IPS-15b (cell line): ENCODE data around the gene RUBCNL.

Experiments
- H3K27me3 ChIP-seq: one replicate; pipeline ENCODE4 v1.6.1; 2013; ENCODE audit warnings: low read length; ENCODE audit not compliant: control insufficient read depth, insufficient read depth
- H3K36me3 ChIP-seq: one replicate; pipeline ENCODE4 v1.6.1; 2013; ENCODE audit warnings: low read length; ENCODE audit not compliant: control insufficient read depth, insufficient read depth
- H3K4me1 ChIP-seq: one replicate; pipeline ENCODE4 v1.6.1; 2013; ENCODE audit warnings: mild to moderate bottlenecking, low read length; ENCODE audit not compliant: control insufficient read depth, insufficient read depth
- H3K4me3 ChIP-seq: one replicate; pipeline ENCODE4 v1.5.1; 2013; ENCODE audit warnings: low read depth, low read length
- H3K9ac ChIP-seq: one replicate; pipeline ENCODE4 v1.6.1; 2013; ENCODE audit warnings: low read depth, mild to moderate bottlenecking, low read length
- H3K9me3 ChIP-seq: one replicate; pipeline ENCODE4 v1.6.1; 2013; ENCODE audit warnings: mild to moderate bottlenecking, low read length; ENCODE audit not compliant: control insufficient read depth, insufficient read depth

RUBCNL gene

GRCh38 chr13:46372071-46372470 lies 15.0 kb downstream of the RUBCNL start:
- no peaks in the 10 kb centered on the region for H3K36me3 ChIP-seq
- H3K4me3 ChIP-seq = no peak overlapping the region
- H3K4me1 ChIP-seq = no peaks in the 10 kb centered on the region
- no peaks in the 10 kb centered on the region for H3K9me3 ChIP-seq
- H3K9ac ChIP-seq = no peak overlapping the region
- H3K27me3 ChIP-seq = no peaks in the 10 kb centered on the region

DNA sequence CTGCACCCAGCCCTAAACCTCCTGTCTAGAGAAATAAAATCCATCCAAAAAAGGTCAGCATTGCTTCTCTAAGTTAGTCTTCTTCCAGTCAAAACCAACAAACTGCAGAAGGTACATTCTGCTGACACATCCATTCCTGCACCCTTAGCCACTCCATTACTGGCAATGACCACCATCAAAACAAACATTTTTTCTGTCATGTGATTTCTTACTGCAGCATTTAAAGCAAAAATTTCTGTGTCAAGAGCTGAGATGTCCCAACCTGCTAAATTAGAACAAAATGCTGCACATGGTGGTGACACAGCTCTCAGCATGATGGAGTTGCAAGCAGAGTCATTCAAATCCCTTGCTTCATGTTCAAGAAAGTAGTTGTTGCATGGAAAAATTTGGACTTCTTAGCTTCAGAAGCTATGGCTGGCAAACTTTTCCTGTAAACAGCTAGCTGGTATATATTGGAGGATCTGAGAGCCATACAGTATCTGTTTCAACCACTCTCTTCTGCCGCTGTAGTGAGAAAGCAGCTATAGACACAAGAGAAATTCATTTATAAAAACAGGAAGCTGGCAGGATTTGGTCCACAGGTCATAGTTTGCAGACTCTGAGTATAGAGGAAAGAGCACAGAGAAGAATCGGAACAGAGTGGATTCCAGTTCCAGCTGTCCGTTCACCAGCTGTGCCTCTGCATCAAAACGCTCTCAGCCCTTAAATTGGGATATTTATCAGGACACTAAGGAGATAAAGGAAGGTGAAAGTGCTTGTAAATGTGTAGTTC lies 17.4 kb downstream of the RUBCNL start:
- Histone ChIP-seq H3K9me3 (no peaks in the 10 kb centered on the region), H3K9ac (no peak overlapping the region), H3K27me3 (no peaks in the 10 kb centered on the region), H3K36me3 (no peaks in the 10 kb centered on the region), H3K4me3 (no peak overlapping the region), H3K4me1 (no peaks in the 10 kb centered on the region)

DNA sequence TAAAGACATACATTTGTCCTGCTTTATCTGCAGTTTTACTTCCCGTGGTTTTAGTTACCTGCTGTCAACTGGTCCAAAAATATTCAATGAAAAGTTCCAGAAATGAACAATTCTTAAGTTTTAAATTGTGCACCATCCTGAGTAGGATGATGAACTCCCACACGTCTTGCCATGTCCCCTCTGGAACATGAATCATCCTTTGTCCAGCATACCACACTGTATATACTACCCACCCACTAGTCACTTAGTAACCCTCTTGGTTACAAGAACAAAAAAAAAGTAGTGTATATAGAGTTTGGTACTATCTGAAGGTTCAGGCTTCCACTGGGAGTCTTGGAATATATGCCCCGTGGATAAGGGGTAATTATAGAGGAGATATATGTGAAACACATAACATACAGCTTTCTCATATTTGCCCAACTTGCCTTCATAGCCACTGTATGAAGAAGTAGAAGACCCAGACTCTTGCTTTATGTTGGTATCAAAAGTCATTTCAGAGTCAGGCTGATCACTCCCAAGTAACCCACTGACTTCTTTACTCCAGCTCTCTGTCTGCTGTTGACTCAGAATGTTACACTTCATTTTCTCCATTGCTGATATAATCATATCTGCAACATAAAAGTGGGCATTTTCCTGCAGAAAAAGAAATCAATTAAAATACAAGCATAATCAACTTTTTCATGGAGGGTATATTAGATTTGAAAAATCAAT lies 19.3 kb downstream of the RUBCNL start:
- no peaks in the 10 kb centered on the region for H3K36me3 ChIP-seq
- H3K4me1 ChIP-seq = no peaks in the 10 kb centered on the region
- H3K4me3 ChIP-seq = no peak overlapping the region
- no peaks in the 10 kb centered on the region for H3K27me3 ChIP-seq
- H3K9ac ChIP-seq = no peak overlapping the region
- H3K9me3 ChIP-seq = no peaks in the 10 kb centered on the region

GRCh38 chr13:46361276-46361934 lies 25.6 kb downstream of the RUBCNL start:
- Histone ChIP-seq H3K4me3 (no peak overlapping the region), H3K36me3 (no peaks in the 10 kb centered on the region), H3K27me3 (no peaks in the 10 kb centered on the region), H3K4me1 (no peaks in the 10 kb centered on the region), H3K9ac (no peak overlapping the region), H3K9me3 (no peaks in the 10 kb centered on the region)

DNA sequence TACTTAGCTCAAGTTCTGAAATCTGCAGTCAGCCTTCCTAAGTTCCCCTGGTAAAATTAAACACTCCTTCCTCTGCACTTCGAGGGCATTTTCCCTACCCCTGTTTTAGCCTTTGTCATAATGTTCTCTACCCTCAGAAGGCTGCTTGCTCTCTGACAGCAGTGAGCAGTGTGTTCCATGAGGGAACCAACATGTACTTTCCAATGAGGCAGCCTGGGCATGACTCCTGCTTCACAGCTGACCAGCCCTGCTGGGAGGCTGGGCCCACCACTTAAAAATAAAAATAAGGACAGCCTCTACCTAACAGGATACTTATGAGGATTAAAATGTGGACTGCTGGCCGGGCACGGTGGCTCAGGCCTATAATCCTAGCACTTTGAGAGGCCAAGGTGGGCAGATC lies 26.4 kb downstream of the RUBCNL start:
- H3K4me1 ChIP-seq = no peaks in the 10 kb centered on the region
- no peak overlapping the region for H3K4me3 ChIP-seq

DNA sequence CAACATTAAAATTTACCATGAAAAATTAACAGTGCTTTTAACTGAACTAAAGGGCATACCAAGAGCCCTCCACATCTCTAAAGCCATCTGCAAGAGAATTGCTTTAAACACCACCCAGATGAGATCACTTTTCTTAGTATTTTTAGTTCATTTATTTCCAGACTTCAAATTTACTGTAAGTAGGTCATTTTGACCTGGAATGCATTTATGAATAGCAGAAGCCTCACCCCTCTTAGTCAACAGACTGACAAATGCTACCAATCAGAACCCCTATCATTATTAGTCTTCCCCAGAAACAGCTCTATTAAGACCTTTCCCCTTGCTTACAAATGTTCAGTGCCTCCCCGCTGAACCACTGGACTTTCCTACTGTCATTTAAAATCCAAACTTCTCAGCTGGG lies 27.3 kb downstream of the RUBCNL start:
- Histone ChIP-seq H3K9me3 (no peaks in the 10 kb centered on the region), H3K4me3 (no peak overlapping the region), H3K9ac (no peak overlapping the region), H3K36me3 (no peaks in the 10 kb centered on the region), H3K4me1 (peaks cover 2% of the 10 kb centered on the region), H3K27me3 (no peaks in the 10 kb centered on the region)

More for the DNA sequence above, 26.4 kb downstream of the RUBCNL start:
- Histone ChIP-seq H3K9me3 (no peaks in the 10 kb centered on the region), H3K9ac (no peak overlapping the region), H3K27me3 (no peaks in the 10 kb centered on the region), H3K36me3 (no peaks in the 10 kb centered on the region)

- H3K4me1 ChIP-seq = peaks cover 2% of the 10 kb centered on the region
- no peak overlapping the region for H3K9ac ChIP-seq
- H3K27me3 ChIP-seq = no peaks in the 10 kb centered on the region
- H3K4me3 ChIP-seq = no peak overlapping the region
- no peaks in the 10 kb centered on the region for H3K9me3 ChIP-seq
- H3K36me3 ChIP-seq = no peaks in the 10 kb centered on the region
These were observed 31.0 kb downstream of the RUBCNL start for GRCh38 chr13:46355901-46356590.

DNA sequence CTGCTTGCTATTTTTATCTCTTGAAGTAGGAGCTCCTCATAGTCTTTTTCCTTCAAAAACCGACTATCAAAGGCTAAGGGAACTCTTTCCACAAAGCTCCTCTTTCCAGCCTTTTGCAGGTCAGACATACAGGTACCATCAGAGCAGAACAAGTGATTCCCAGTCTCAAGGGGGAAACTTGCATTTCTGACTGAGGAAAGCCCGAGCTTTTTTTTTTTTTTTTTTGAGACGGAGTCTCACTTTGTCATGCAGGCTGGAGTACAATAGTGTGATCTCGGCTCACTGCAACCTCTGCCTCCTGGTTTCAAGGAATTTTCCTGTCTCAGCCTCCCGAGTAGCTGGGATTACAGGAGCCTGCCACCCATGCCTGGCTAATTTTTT lies 32.0 kb downstream of the RUBCNL start:
- Histone ChIP-seq H3K9me3 (no peaks in the 10 kb centered on the region), H3K27me3 (no peaks in the 10 kb centered on the region), H3K4me1 (peaks cover 2% of the 10 kb centered on the region), H3K4me3 (no peak overlapping the region), H3K9ac (no peak overlapping the region), H3K36me3 (no peaks in the 10 kb centered on the region)

DNA sequence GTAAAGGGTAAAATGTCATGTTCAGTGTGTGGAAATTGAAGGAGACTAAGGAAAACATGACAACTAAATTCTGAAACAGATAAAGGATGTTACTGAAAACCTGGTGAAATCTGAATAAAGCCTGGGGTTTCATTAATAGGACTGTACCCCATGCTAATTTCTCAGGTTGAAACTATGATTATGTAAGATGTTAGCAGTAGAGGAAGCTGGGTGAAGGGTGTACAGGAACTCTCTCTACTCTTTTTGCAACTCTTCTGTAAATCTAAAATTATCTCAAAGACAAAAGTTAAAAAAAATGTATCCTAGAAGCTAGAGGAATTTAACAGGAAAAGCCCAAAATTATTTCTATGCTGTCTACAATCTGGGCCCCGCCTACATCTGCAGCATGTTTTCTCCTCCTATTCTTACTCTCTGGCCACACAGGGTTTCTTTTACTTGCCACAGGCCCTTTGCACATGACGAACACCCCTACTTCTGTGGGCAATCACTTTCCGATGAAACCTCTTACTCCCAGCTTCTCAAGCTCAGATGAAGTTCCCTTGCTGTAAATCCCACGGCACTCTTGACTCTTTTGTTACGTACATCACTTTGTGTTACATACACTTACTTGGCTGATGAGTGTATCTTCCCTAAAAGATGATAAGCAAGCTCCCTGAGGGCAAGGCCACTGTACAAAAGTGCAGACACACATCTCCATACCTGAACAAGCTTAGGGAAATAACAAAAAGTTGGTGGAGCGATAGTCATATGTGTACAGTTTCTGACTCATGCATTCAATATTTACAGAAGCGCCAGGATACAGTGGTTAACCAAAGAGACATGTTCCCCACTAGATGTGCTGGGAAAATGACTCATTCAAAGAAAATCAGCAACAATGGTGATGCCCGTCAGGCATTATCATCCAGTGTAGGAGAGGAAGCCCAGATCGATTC lies 32.6 kb downstream of the RUBCNL start:
- Histone ChIP-seq H3K9ac (no peak overlapping the region), H3K4me3 (no peak overlapping the region), H3K9me3 (no peaks in the 10 kb centered on the region), H3K36me3 (no peaks in the 10 kb centered on the region), H3K4me1 (peaks cover 2% of the 10 kb centered on the region), H3K27me3 (no peaks in the 10 kb centered on the region)

DNA sequence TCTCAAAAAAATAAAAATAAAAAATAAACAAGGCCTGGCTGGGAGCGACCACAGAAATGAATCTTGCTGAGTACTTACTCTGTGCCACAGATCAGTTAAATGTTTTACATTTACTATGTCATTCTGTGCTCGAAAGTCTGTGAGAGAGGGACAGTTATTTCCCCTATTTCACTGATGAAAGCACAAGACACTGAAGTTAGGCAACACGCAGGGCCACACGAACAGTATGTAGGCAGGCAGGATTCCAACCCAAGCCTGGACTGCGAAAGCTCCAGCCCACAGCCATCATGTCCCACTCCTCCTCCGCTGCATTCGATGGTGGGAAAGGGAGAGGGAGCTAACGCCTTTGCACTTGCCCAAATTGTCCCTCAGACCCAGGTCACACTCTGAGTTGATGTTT lies 34.2 kb downstream of the RUBCNL start:
- Histone ChIP-seq H3K4me1 (peaks cover 2% of the 10 kb centered on the region), H3K9me3 (no peaks in the 10 kb centered on the region), H3K27me3 (no peaks in the 10 kb centered on the region), H3K4me3 (no peak overlapping the region), H3K9ac (no peak overlapping the region), H3K36me3 (no peaks in the 10 kb centered on the region)

GRCh38 chr13:46350003-46350402 lies 37.0 kb downstream of the RUBCNL start:
- no peaks in the 10 kb centered on the region for H3K36me3 ChIP-seq
- H3K9ac ChIP-seq = no peak overlapping the region
- H3K9me3 ChIP-seq = no peaks in the 10 kb centered on the region
- H3K4me1 ChIP-seq = peaks cover 2% of the 10 kb centered on the region
- H3K4me3 ChIP-seq = no peak overlapping the region
- no peaks in the 10 kb centered on the region for H3K27me3 ChIP-seq
